Ovary (tissue), 3 donors: ENCODE results near the gene RACK1.

Experiments
- POLR2A ChIP-seq: fragments of 450-650 bp; IDR thresholded peaks from one replicate; pipeline ENCODE4 v1.6.1; 2017; ENCODE audit warnings: antibody characterized with exemption, mild to moderate bottlenecking, moderate library complexity
- TF ChIP-seq, protein P1 (sequence below), 3 donors: fragments of 450-650 bp in 2 of 3; fragments of 200-600 bp in 1 of 3; IDR thresholded peaks; one replicate each; pipeline versions ENCODE4 v1.5.1 to v1.8.0; 2016 to 2022; ENCODE audit warnings: antibody characterized with exemption in 3 of 3, mild to moderate bottlenecking in 1 of 3
- donor health status: DM: no; HTN: no; CAD: no.

DNA sequence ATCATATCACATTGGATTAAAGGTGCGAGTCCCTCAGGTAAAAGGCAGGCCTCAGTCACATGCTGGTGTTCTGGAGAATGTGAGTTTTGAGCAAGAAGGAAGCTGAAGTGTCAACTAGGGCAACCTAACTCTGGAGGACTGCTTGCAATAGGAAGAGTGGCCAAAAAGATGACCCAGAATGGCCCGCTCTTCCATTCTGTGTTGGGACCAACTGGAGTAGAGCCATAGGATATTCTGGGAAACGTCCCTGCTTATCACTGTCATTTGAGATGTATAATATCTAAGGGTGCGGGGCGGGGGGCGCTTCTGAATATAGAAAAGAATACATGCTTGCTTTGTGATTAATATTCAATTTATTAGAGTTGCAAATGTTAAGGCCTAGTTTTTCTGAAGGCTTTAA, 31.6 kb downstream of the RACK1 start:
- TF ChIP-seq, protein P1, sequence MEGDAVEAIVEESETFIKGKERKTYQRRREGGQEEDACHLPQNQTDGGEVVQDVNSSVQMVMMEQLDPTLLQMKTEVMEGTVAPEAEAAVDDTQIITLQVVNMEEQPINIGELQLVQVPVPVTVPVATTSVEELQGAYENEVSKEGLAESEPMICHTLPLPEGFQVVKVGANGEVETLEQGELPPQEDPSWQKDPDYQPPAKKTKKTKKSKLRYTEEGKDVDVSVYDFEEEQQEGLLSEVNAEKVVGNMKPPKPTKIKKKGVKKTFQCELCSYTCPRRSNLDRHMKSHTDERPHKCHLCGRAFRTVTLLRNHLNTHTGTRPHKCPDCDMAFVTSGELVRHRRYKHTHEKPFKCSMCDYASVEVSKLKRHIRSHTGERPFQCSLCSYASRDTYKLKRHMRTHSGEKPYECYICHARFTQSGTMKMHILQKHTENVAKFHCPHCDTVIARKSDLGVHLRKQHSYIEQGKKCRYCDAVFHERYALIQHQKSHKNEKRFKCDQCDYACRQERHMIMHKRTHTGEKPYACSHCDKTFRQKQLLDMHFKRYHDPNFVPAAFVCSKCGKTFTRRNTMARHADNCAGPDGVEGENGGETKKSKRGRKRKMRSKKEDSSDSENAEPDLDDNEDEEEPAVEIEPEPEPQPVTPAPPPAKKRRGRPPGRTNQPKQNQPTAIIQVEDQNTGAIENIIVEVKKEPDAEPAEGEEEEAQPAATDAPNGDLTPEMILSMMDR (IDR thresholded peaks at IDR 0.05), result no peak
- TF ChIP-seq POLR2A, result no peak
